Erythroblast (primary cell): ENCODE results near the gene SERPINB4.

Experiments used
- GATA1 ChIP-seq: IDR thresholded peaks from 2 replicates; pipeline ENCODE4 v1.6.1; 2011; ENCODE audit warnings: low read depth, mild to moderate bottlenecking, control low read depth, low read length, moderate library complexity
- POLR2A ChIP-seq: IDR thresholded peaks from 2 replicates; pipeline ENCODE4 v1.6.1; 2011; ENCODE audit warnings: mild to moderate bottlenecking, low read length

DNA sequence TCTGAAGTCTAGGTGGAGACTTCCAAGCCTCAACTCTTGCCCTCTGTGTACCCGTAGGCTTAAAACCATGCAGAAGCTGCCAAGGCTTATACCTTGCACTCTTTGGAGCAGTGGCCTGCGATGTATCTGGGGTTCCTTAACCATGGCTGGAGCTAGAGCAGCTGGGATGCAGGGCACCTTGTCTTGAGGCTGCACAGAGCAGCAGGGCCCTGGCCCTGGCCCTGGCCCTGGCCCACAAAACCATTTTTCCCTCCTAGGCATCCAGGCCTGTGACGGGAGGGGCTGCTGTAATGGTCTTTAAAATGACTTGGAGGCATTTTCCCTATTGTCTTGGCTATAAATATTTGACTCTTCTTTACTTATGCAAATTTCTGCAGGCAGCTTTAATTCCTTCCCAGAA, 19.2 kb downstream of the SERPINB4 start:
- TF ChIP-seq POLR2A (no peak), GATA1 (no peak)
